Kidney glomerular epithelial cell (primary cell): ENCODE measurements around the gene MEDAG.

Source experiments
- DNase-seq: peaks from one replicate; lab custom pipeline; 2025; lab: John Stamatoyannopoulos, UW

The MEDAG gene

GRCh38 chr13:30957258-30957943 is 51.3 kb downstream of the MEDAG start:
- DNase-seq, result no peak

DNA sequence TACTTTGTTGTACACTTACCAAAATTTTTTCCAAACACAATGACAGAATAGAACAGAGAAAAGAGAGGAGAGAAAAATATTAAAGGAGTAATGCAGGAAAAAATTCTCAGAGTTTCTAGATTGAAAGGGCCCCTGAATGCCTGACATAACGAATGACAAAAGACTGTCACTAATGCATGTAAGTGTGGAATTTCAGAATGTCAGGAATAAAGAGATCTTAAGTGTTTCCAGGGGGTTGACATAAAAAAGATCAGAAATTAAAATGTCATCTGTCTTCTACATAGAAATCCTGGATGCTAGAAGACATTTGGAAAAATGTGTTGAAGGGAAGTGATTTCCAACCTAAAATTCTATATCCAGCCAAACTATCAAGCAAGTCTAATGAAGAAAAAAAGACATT is 53.6 kb downstream of the MEDAG start:
- DNase-seq, result no peak

- no peak for DNase-seq
Observed at GRCh38 chr13:30963791-30964190, 57.7 kb downstream of the MEDAG start.

GRCh38 chr13:30965380-30965779 is 59.3 kb downstream of the MEDAG start:
- DNase-seq, result no peak

- no peak for DNase-seq
Observed at GRCh38 chr13:30966101-30966500, 60.0 kb downstream of the MEDAG start.

- DNase-seq, result no peak
Observed at GRCh38 chr13:30968846-30969245, 62.8 kb downstream of the MEDAG start.

GRCh38 chr13:30971575-30971974 is 65.5 kb downstream of the MEDAG start:
- no peak for DNase-seq

DNA sequence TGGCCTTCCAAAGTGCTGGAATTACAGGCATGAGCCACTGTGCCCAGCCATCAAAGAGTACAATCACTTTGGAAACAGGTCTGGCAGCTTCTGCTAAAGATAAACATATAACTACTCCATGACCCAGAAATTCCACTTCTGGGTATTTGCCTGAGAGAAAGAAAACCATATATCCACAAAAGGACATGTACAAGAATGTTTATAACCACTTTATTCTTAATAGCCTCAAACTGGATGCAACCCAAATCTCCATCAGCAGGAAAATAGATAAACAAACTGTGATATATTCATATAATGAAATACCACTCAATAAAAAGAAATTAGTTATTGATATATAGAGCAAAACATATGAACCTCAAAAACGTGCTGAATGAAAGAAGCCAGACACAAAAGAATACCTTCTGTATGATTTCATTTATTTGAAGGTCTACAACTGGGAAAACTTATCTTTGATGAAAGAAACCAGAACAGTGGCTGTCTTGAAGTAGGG is 66.9 kb downstream of the MEDAG start:
- DNase-seq, result no peak

- no peak for DNase-seq
Observed at GRCh38 chr13:30974350-30974749, 68.3 kb downstream of the MEDAG start.
